NK-92 (cell line): ENCODE results near the gene CDYL2.

ENCODE experiments used
- DNase-seq: peaks from one replicate; lab custom pipeline; 2025; ENCODE audit not compliant: unreplicated experiment; lab: John Stamatoyannopoulos, UW

Gene CDYL2

DNA sequence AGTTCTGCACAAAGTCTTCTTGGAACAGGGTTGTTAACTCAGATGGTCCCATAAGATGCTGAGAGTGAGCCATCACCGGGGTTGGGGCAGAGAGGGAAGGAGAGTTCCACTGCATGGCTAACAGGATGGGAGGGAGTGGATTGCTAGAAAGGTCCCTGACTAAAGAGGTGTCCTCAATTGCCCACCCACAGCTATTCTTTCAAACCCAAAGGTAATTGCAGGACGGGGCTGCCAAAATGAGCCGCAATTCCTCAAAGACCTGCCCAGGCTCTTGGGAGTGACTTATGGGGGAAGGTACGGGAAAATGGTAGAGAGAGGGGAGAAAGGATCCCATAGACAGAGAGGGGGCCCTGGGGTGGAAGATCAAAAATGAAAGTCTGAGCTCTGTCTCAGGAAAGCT lies 203.2 kb downstream of the CDYL2 start:
- no peak for DNase-seq

DNA sequence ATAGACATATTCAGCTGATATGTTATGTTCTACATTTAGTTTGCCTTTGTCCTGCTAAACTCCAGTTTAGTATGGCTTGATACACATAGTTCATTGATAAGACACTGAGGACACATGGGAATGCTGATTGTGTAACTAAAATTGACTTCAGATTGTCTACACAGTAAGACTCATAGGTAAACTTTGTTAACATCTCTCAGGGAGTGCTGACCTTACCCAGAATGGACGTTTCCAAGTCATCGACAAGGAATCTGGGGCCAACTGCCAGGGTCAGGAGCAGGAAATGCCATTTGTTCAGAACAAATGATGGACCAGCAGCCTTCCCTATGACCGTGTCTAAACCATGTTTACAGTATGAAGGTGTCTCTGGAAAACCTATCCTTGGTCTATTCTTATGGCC lies 204.9 kb downstream of the CDYL2 start:
- no peak for DNase-seq

DNA sequence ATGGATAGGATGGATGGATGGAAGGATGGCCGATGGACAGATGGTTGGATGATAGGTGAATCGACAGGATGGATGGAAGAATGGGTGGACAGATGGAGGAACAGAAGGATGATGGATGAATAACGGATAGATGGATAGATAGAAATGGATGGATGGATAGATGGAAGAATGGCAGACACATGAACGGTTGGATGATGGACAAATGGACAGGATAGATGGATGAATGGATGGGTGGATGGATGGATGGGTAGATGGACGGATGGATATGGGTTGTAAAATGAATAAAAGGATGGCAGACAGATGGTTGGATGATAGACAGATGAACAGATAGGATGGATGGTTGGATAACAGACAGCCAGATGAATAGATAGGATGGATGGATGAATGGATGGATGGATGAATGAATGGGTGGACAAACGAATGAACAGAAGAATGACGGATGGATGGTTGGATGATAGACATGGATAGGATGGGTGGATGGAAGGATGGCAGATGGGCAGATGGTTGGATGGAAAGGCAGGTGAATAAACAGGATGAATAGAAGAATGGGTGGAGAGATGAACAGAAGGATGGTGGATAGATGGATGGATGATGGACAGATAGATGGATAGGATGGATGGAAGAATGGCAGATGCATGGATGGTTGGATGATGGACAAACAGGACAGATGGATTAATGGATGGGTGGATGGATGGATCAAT lies 207.7 kb downstream of the CDYL2 start:
- DNase-seq: no peak

GRCh38 chr16:80594756-80595155 lies 209.6 kb downstream of the CDYL2 start:
- DNase-seq: no peak

- DNase-seq: no peak
Observed at GRCh38 chr16:80592273-80592672, 212.1 kb downstream of the CDYL2 start.

GRCh38 chr16:80591071-80591915 lies 213.1 kb downstream of the CDYL2 start:
- no peak for DNase-seq

GRCh38 chr16:80587071-80587470 lies 217.3 kb downstream of the CDYL2 start:
- no peak for DNase-seq

GRCh38 chr16:80586476-80586875 lies 217.9 kb downstream of the CDYL2 start:
- DNase-seq: no peak

GRCh38 chr16:80585764-80586163 lies 218.6 kb downstream of the CDYL2 start:
- DNase-seq: no peak

DNA sequence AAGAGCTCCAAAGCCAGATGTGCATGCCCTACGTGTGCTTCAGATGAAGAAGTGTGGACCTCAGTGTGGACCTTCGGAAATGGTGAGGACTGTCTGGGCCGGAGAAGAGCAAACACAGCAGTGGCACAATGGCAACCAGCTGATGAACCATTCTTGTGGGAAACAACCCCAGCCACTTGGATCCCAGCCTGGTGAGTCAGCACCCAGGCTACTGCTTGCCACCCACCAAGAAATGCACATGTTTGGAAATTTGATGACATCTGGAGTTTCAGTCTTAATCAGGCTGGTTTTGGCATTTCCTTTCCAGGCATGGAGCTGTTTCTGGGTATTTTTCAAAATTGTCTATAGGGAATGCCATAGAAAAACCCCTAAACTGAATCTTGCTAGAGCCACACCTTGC lies 220.9 kb downstream of the CDYL2 start:
- DNase-seq: no peak

DNA sequence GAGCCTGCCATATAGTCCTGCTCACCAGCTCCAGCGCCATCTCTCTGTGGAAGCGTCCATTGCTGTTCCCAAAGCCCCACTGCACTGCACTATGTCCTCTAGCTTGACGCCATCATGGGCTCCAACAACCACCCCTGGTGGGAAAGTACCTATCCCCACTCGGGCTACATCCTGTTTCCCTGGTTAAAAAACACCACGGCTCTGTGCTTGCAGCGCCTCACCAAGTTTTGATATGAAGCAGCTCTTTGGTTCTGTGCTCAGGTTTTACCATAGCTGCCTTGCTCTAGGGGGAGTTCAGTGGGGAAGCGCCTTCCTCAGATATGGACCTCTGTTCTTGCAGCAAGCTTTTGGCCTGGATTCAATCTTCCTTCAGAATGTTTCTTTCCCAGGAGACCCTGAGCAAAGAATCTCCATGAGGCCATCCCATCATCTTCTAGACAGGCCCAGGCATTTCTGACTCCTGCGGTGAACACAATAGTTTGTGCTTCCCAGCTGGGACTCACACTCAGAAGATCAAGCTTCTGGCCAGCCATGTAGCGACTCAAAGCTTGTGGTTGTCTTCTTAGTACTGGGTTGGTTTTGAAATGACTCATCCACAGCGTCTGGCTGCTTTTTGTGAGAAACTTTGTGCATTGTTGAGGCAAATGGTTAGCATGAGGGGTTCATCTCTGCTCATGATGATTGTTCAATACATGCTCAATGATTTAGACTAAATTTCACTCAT lies 224.1 kb downstream of the CDYL2 start:
- DNase-seq: no peak

- DNase-seq: no peak
Observed at GRCh38 chr16:80577485-80578280, 226.7 kb downstream of the CDYL2 start.

GRCh38 chr16:80576343-80576912 lies 228.0 kb downstream of the CDYL2 start:
- no peak for DNase-seq

GRCh38 chr16:80573700-80574120 lies 230.7 kb downstream of the CDYL2 start:
- no peak for DNase-seq

DNA sequence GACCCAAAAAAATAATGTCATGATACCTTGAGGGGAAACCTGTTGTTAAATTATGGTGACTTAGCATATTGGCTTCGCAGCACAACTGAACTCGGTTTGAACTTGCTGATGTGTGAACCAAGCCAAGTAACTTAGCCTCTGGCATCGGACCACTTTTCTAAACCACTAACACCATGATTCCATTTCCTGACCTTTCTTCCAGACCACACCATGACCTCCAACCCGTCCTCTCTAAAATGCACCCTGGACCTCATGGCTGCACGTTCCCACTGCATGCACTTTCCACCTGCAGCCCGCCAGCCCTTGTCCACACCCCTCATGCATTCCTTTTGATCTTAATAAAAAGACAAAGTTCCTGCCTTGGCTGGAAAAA lies 234.3 kb downstream of the CDYL2 start:
- DNase-seq: no peak

GRCh38 chr16:80569440-80570105 lies 234.8 kb downstream of the CDYL2 start:
- no peak for DNase-seq

- no peak for DNase-seq
Observed at GRCh38 chr16:80564394-80564793, 240.0 kb downstream of the CDYL2 start.

DNA sequence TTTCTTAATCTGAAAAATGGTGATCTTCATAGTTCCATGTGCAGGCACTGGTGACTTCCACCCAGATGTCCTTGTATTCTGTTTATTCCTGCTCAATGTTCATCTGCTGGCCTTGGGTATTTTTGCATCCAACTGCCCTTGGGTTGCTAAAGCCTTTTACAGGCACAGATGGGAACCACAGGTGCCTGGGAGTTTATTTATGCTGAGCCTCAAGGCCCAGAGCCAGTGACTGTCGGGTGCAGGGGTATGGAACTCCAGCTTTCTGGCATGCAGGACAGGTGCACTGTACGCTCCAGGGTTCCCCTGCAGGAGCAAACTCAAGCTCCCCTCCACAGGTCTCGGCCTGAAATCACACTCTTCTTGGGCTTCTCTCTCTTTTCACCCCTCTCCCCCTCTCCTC lies 241.3 kb downstream of the CDYL2 start:
- no peak for DNase-seq

DNA sequence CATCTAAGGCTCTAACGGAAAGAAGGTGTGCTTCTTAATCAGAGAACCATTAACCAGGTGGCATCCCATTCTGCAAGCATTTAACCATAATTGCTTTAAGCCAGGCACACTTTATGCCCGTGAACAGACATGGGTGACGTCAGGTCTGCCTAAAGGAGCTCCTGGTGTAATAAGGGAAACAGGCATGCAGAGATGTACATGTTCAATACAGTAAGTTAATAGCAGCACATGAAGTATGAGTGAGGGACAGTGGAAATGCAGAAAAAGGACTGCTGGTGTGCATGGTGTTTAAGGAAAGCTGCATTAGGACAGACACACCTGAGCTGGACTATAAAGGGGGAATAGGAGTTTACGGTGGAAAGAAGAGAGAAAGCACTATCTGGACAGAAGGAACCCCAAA lies 245.0 kb downstream of the CDYL2 start:
- no peak for DNase-seq

DNA sequence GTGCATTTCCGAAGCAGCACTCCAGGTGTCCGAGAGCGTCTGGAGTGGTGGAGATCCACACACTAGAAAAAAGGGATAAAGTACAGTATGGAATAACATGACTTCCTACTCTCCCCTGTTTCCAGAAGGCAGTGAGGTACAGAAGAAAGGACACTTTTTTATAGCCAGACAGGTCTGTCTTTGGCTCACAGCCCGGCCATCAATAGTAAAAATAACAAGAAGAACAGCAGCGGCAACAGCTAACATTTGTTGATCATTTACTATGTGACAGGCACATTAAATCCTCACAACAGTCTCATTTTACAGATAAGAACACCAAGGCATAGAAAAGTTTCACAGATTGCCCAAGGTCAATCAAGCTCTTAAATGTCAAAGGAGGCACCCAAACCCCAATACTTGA lies 247.4 kb downstream of the CDYL2 start:
- no peak for DNase-seq
